HepG2 (cell line): Measurements from ENCODE around the gene CREBBP. TPM values are rescaled to one million over a fixed set of nuclear protein-coding genes. Genes with fewer than 3 reads are reported as not detected.

ENCODE experiments used
- CREM ChIP-seq, 2 experiments: sonication (generic) in 1 of 2; formaldehyde crosslinking in 1 of 2; IDR thresholded peaks; 2 replicates each; pipeline versions ENCODE4 v1.4.0 to v1.6.1; 2016 to 2020; ENCODE audit warnings: antibody characterized with exemption in 1 of 2, mild to moderate bottlenecking in 1 of 2, missing genetic modification reagents in 1 of 2
- GLMP ChIP-seq: sonication (generic); formaldehyde crosslinking; IDR thresholded peaks from 2 replicates; pipeline ENCODE4 v1.9.0; 2021; ENCODE audit warnings: missing genetic modification reagents, mild to moderate bottlenecking, borderline replicate concordance
- PRDM4 ChIP-seq: sonication (generic); formaldehyde crosslinking; IDR thresholded peaks from 2 replicates; pipeline ENCODE4 v1.9.0; 2021; ENCODE audit warnings: missing genetic modification reagents, borderline replicate concordance
- RNF2 ChIP-seq: fragments of 450-650 bp; conservative IDR thresholded peaks from 2 replicates; pipeline ENCODE4 v1.6.1; 2016; ENCODE audit warnings: low read depth
- RXRB ChIP-seq: IDR thresholded peaks from 2 replicates; pipeline ENCODE4 v1.6.1; 2016; ENCODE audit warnings: borderline replicate concordance, missing genetic modification reagents, missing compliant biosample characterization
- SP2 ChIP-seq: sonication (generic); formaldehyde crosslinking; IDR thresholded peaks from 2 replicates; pipeline ENCODE4 v1.5.1; 2020; ENCODE audit warnings: mild to moderate bottlenecking, missing genetic modification reagents
- SPEN ChIP-seq: sonication (generic); formaldehyde crosslinking; IDR thresholded peaks from 2 replicates; pipeline ENCODE4 v1.5.1; 2020; ENCODE audit warnings: low read depth, mild to moderate bottlenecking, missing genetic modification reagents
- SSRP1 ChIP-seq: IDR thresholded peaks from 2 replicates; pipeline ENCODE4 v1.6.1; 2016; ENCODE audit warnings: control low read depth
- TBX3 ChIP-seq: fragments of 450-650 bp; IDR thresholded peaks from 2 replicates; pipeline ENCODE4 v1.6.1; 2017; ENCODE audit warnings: antibody characterized with exemption, mild to moderate bottlenecking, inconsistent platforms, borderline replicate concordance
- ZBED4 ChIP-seq: sonication (generic); formaldehyde crosslinking; IDR thresholded peaks from 2 replicates; pipeline ENCODE4 v1.4.0; 2020; ENCODE audit warnings: missing genetic modification reagents, borderline replicate concordance
- ZFP36 ChIP-seq: fragments of 150-350 bp; IDR thresholded peaks from 2 replicates; pipeline ENCODE4 v1.6.1; 2018; ENCODE audit warnings: borderline replicate concordance, low read length, low read depth; ENCODE audit not compliant: partially characterized antibody
- ZNF121 ChIP-seq: sonication (generic); formaldehyde crosslinking; IDR thresholded peaks from 2 replicates; pipeline ENCODE4 v1.5.0; 2020; ENCODE audit warnings: mild to moderate bottlenecking, missing genetic modification reagents
- ZNF275 ChIP-seq: sonication (generic); formaldehyde crosslinking; IDR thresholded peaks from 2 replicates; pipeline ENCODE4 v1.8.0; 2022; ENCODE audit warnings: missing genetic modification reagents, mild to moderate bottlenecking, inconsistent platforms, borderline replicate concordance
- ZNF44 ChIP-seq: sonication (generic); formaldehyde crosslinking; IDR thresholded peaks from 2 replicates; pipeline ENCODE4 v1.5.1; 2020; ENCODE audit warnings: mild to moderate bottlenecking, missing genetic modification reagents
- ZNF496 ChIP-seq: sonication (generic); formaldehyde crosslinking; IDR thresholded peaks from 2 replicates; pipeline ENCODE4 v1.8.1; 2023; ENCODE audit warnings: mild to moderate bottlenecking, moderate library complexity, missing genetic modification reagents; ENCODE audit not compliant: insufficient replicate concordance
- ZNF546 ChIP-seq: sonication (generic); formaldehyde crosslinking; conservative IDR thresholded peaks from 2 replicates; pipeline ENCODE4 v1.8.1; 2023; ENCODE audit warnings: mild to moderate bottlenecking, missing genetic modification reagents
- ZNF550 ChIP-seq: sonication (generic); formaldehyde crosslinking; IDR thresholded peaks from 2 replicates; pipeline ENCODE4 v1.4.0; 2020; ENCODE audit warnings: mild to moderate bottlenecking, missing genetic modification reagents, borderline replicate concordance
- ZNF556 ChIP-seq: sonication (generic); formaldehyde crosslinking; IDR thresholded peaks from 2 replicates; pipeline ENCODE4 v1.4.0; 2020; ENCODE audit warnings: mild to moderate bottlenecking, missing genetic modification reagents, borderline replicate concordance
- ZNF614 ChIP-seq: IDR thresholded peaks from 2 replicates; pipeline ENCODE4 v1.6.1; 2018; ENCODE audit warnings: missing biosample characterization, missing genetic modification reagents, inconsistent platforms, borderline replicate concordance
- ZNF713 ChIP-seq: sonication (generic); formaldehyde crosslinking; IDR thresholded peaks from 2 replicates; pipeline ENCODE4 v1.4.0; 2020; ENCODE audit warnings: mild to moderate bottlenecking, missing genetic modification reagents
- polyA plus RNA-seq, 8 experiments: library from polyadenylated mRNA; depleted of rRNA in 3 of 8; stranded (reverse) in 7 of 8; unstranded in 1 of 8; fragments of >200 nt; fragmentation: Illumina TruSeq in 4 of 8; extraction: Trizol in 4 of 8; gene quantifications; 2 replicates each; pipeline versions ENCODE4 v1.2.1 to v1.2.3, GENCODE V29; 2011 to 2016; ENCODE audit warnings: low read depth in 4 of 8, missing spikeins in 1 of 8, mixed read lengths in 1 of 8; ENCODE audit not compliant: insufficient read depth in 1 of 8
- total RNA-seq, 5 experiments: library from RNA; depleted of rRNA; stranded (reverse); fragments of >200 nt; fragmentation: Illumina TruSeq; extraction: Trizol; gene quantifications; 2 replicates each; pipeline ENCODE4 v1.2.3, GENCODE V29; 2016; ENCODE audit warnings: low read depth in 1 of 5

CREBBP gene
- total and polyA plus RNA-seq, 2 of the 13 experiments (the other 11 are each of a cell fraction or from before 2014, with no cell fraction given), result 5.3 to 10.4 TPM

GRCh38 chr16:3717235-3718018, 163.1 kb downstream of the CREBBP start, which contains the start of gene TRAP1 (continued):
- TF ChIP-seq ZBED4 (no peak), SPEN (peak; percentile 87), ZNF275 (CRISPR knock-in tag) (no peak), SP2 (CRISPR knock-in tag) (no peak; the same call in 1 of the 2 replicates), PRDM4 (CRISPR knock-in tag) (no peak), ZNF44 (CRISPR knock-in tag) (no peak), ZFP36 (no peak), RNF2 (no peak; the same call in 1 of the 2 replicates), ZNF713 (CRISPR knock-in tag) (no peak), ZNF614 (CRISPR knock-in tag) (no peak), GLMP (CRISPR knock-in tag) (0 out of 2 replicates have a peak, but pooled peaks have one; percentile 56), ZNF121 (CRISPR knock-in tag) (no peak), ZNF546 (CRISPR knock-in tag) (peak; percentile 89), SSRP1 (no peak), RXRB (no peak), CREM (IDR thresholded peaks at IDR 0.05) (peak; percentile 24; the same call in 1 of the 2 replicates), CREM (CRISPR knock-in tag; IDR thresholded peaks at IDR 0.05) (peak; percentile 21; the same call in 1 of the 2 replicates), ZNF556 (CRISPR knock-in tag) (peak; percentile 52; the same call in 1 of the 2 replicates), TBX3 (no peak), ZNF496 (CRISPR knock-in tag) (no peak), ZNF550 (CRISPR knock-in tag) (no peak)
